GM23248 (cell line): ENCODE results near the gene FREM2. TPM values are rescaled to one million over a fixed set of nuclear protein-coding genes. Genes with fewer than 3 reads are reported as not detected.
A peak's percentile ranks its signal among the peaks of the same experiment; 100 is the strongest.

Experiments
- DNase-seq: peaks from one replicate; pipeline ENCODE4 v3.0.0-alpha.2; 2015
- H2AFZ ChIP-seq: fragments of 200-600 bp; sonication (generic); 2 replicates; pipeline ENCODE4 v1.6.1; 2016; ENCODE audit warnings: antibody characterized with exemption
- H3F3A ChIP-seq: fragments of 200-600 bp; sonication (generic); 2 replicates; pipeline ENCODE4 v1.6.1; 2016; ENCODE audit warnings: mild to moderate bottlenecking, antibody characterized with exemption, mixed run types; ENCODE audit not compliant: insufficient read depth
- H3K27ac ChIP-seq: fragments of 200-600 bp; sonication (generic); 2 replicates; pipeline ENCODE4 v1.5.1; 2016; ENCODE audit warnings: mild to moderate bottlenecking
- H3K27me3 ChIP-seq: fragments of 200-600 bp; sonication (generic); replicated peaks from 2 replicates; pipeline ENCODE4 v1.6.1; 2016; ENCODE audit warnings: mild to moderate bottlenecking; ENCODE audit not compliant: insufficient read depth
- H3K36me3 ChIP-seq: fragments of 200-600 bp; sonication (generic); 2 replicates; pipeline ENCODE4 v1.6.1; 2016; ENCODE audit warnings: low read depth, mild to moderate bottlenecking
- H3K4me1 ChIP-seq: fragments of 200-600 bp; sonication (generic); 2 replicates; pipeline ENCODE4 v1.6.1; 2016; ENCODE audit warnings: mild to moderate bottlenecking; ENCODE audit not compliant: insufficient read depth
- H3K4me2 ChIP-seq: fragments of 200-600 bp; sonication (generic); one replicate; pipeline ENCODE4 v1.6.1; 2016; ENCODE audit warnings: mild to moderate bottlenecking; ENCODE audit not compliant: unreplicated experiment
- H3K4me3 ChIP-seq: fragments of 200-600 bp; sonication (generic); 2 replicates; pipeline ENCODE4 v1.5.1; 2016; ENCODE audit warnings: mild to moderate bottlenecking
- H3K79me2 ChIP-seq: fragments of 200-600 bp; sonication (generic); 2 replicates; pipeline ENCODE4 v1.6.1; 2016; ENCODE audit warnings: mild to moderate bottlenecking; ENCODE audit not compliant: insufficient read depth
- H3K9ac ChIP-seq: fragments of 200-600 bp; sonication (generic); 2 replicates; pipeline ENCODE4 v1.6.1; 2016; ENCODE audit warnings: mild to moderate bottlenecking
- H3K9me2 ChIP-seq: fragments of 200-600 bp; sonication (generic); 2 replicates; pipeline ENCODE4 v1.6.1; 2016; ENCODE audit warnings: mixed run types, mild to moderate bottlenecking, moderate library complexity; ENCODE audit not compliant: insufficient read depth
- H3K9me3 ChIP-seq: fragments of 200-600 bp; sonication (generic); one replicate; pipeline ENCODE4 v1.6.1; 2017; ENCODE audit warnings: low read depth
- H4K20me1 ChIP-seq: fragments of 200-600 bp; sonication (generic); 2 replicates; pipeline ENCODE4 v1.6.0; 2016; ENCODE audit not compliant: insufficient read depth
- EZH2 ChIP-seq: fragments of 200-600 bp; sonication (generic); IDR thresholded peaks from 2 replicates; pipeline ENCODE4 v1.6.1; 2018; ENCODE audit warnings: antibody characterized with exemption, mild to moderate bottlenecking; ENCODE audit not compliant: insufficient read depth, poor library complexity, severe bottlenecking
- EZH2phosphoT487 ChIP-seq: fragments of 200-600 bp; sonication (generic); IDR thresholded peaks from 2 replicates; pipeline ENCODE4 v1.6.1; 2018; ENCODE audit warnings: antibody characterized with exemption, moderate library complexity, mild to moderate bottlenecking, low read depth; ENCODE audit not compliant: insufficient read depth
- WGBS, 2 experiments: methylation state at CpG; one replicate each; pipeline ENCODE4 v1.1.6; 2015 to 2017; ENCODE audit warnings: low lambda C conversion rate in 2 of 2, low coverage in 1 of 2; ENCODE audit errors: missing lambda C conversion rate in 2 of 2; 5-methylcytosine and 5-hydroxymethylcytosine counted together
- in situ Hi-C: fragments of 300-500 bp; cut with MboI; formaldehyde crosslinking; loops from 2 replicates; pipeline ENCODE4 v1.15.0; 2020
- polyA plus RNA-seq: library from polyadenylated mRNA; unstranded; fragments of >200 nt; fragmentation: Nextera tagmentation; extraction: Ambion mirVana; gene quantifications from 2 replicates; pipeline ENCODE4 v1.2.1, GENCODE V29; 2016
- total RNA-seq: library from RNA; depleted of rRNA; stranded (reverse); fragments of >200 nt; shearing (Covaris generic); gene quantifications from 2 replicates; pipeline ENCODE4 v1.2.3, GENCODE V29; 2014

The FREM2 gene
- total and polyA plus RNA-seq, 2 experiments from 2014 or later: not detected

- TF ChIP-seq EZH2 (no peak), EZH2phosphoT487 (no peak)
- in situ Hi-C loops: no loop called here
- no peaks in the 10 kb centered on the region for H4K20me1 ChIP-seq
- H3K27ac ChIP-seq: no peak overlapping the region
- no peaks in the 10 kb centered on the region for H3F3A ChIP-seq
- H3K4me2 ChIP-seq: no peak overlapping the region
- H3K9ac ChIP-seq: no peak overlapping the region
- H3K27me3 ChIP-seq: no peaks in the 10 kb centered on the region
- H3K9me2 ChIP-seq: no peaks in the 10 kb centered on the region
- H3K79me2 ChIP-seq: no peaks in the 10 kb centered on the region
- DNase-seq: peak; percentile 14
- no peaks in the 10 kb centered on the region for H3K36me3 ChIP-seq
- no peaks in the 10 kb centered on the region for H3K4me1 ChIP-seq
- H3K9me3 ChIP-seq: no peaks in the 10 kb centered on the region
- 0 out of 2 replicates have a peak overlapping the region, but pooled peaks have one; percentile 30 for H2AFZ ChIP-seq
- H3K4me3 ChIP-seq: no peak overlapping the region
- 43 to 49% methylated on average over 8 of the region's 8 CpGs for WGBS, 2 experiments
Observed at GRCh38 chr13:38821770-38822551, 135.1 kb downstream of the FREM2 start.

- 42% methylated on average over 4 of the region's 4 CpGs for WGBS, 2 experiments
- H3K36me3 ChIP-seq: no peaks in the 10 kb centered on the region
- no peak overlapping the region for H3K4me3 ChIP-seq
- no peaks in the 10 kb centered on the region for H3F3A ChIP-seq
- no peak for TF ChIP-seq EZH2phosphoT487
- no peaks in the 10 kb centered on the region for H3K79me2 ChIP-seq
- H3K4me1 ChIP-seq: no peaks in the 10 kb centered on the region
- H3K9ac ChIP-seq: no peak overlapping the region
- H2AFZ ChIP-seq: no peak overlapping the region
- in situ Hi-C loops: no loop called here
- no peaks in the 10 kb centered on the region for H3K9me3 ChIP-seq
- DNase-seq: no peak
- no peak overlapping the region for H3K4me2 ChIP-seq
- H3K9me2 ChIP-seq: no peaks in the 10 kb centered on the region
- H4K20me1 ChIP-seq: no peaks in the 10 kb centered on the region
- no peak overlapping the region for H3K27ac ChIP-seq
- H3K27me3 ChIP-seq: no peaks in the 10 kb centered on the region
Observed at GRCh38 chr13:38824342-38824741, 137.5 kb downstream of the FREM2 start.

GRCh38 chr13:38826182-38826813, 139.4 kb downstream of the FREM2 start:
- Histone ChIP-seq H3K4me1 (no peaks in the 10 kb centered on the region), H3K79me2 (no peaks in the 10 kb centered on the region), H3K27ac (no peak overlapping the region), H3K36me3 (no peaks in the 10 kb centered on the region), H4K20me1 (no peaks in the 10 kb centered on the region), H3K27me3 (no peaks in the 10 kb centered on the region), H3K9me3 (no peaks in the 10 kb centered on the region), H3K9me2 (no peaks in the 10 kb centered on the region), H3K9ac (no peak overlapping the region), H2AFZ (no peak overlapping the region), H3F3A (no peaks in the 10 kb centered on the region), H3K4me2 (no peak overlapping the region), H3K4me3 (no peak overlapping the region)
- TF ChIP-seq EZH2: no peak
- no peak for TF ChIP-seq EZH2phosphoT487
- 29 to 42% methylated on average over 11 of the region's 11 CpGs for WGBS, 2 experiments
- in situ Hi-C loops: no loop called here
- DNase-seq: no peak

- H3K36me3 ChIP-seq: no peaks in the 10 kb centered on the region
- no peaks in the 10 kb centered on the region for H3K9me3 ChIP-seq
- H3K4me3 ChIP-seq: no peak overlapping the region
- in situ Hi-C loops: no loop called here
- 24 to 26% methylated on average over 8 of the region's 8 CpGs for WGBS, 2 experiments
- H3K79me2 ChIP-seq: no peaks in the 10 kb centered on the region
- no peaks in the 10 kb centered on the region for H3K9me2 ChIP-seq
- H3K4me2 ChIP-seq: no peak overlapping the region
- H4K20me1 ChIP-seq: no peaks in the 10 kb centered on the region
- no peak overlapping the region for H2AFZ ChIP-seq
- no peak for TF ChIP-seq EZH2phosphoT487
- TF ChIP-seq EZH2: no peak
- no peak overlapping the region for H3K27ac ChIP-seq
- H3K27me3 ChIP-seq: no peaks in the 10 kb centered on the region
- no peak overlapping the region for H3K9ac ChIP-seq
- H3F3A ChIP-seq: no peaks in the 10 kb centered on the region
- no peaks in the 10 kb centered on the region for H3K4me1 ChIP-seq
- no peak for DNase-seq
Observed at GRCh38 chr13:38830442-38831045, 143.7 kb downstream of the FREM2 start.
